Lower leg skin (tissue), 3 donors: ENCODE data around the gene LYG2.

Experiments
- CTCF ChIP-seq, 3 donors: fragments of 450-650 bp; IDR thresholded peaks; one replicate each; pipeline ENCODE4 v1.5.1; 2016; ENCODE audit warnings: antibody characterized with exemption in 3 of 3, mild to moderate bottlenecking in 3 of 3, moderate library complexity in 2 of 3
- POLR2A ChIP-seq, 2 donors: fragments of 450-650 bp; IDR thresholded peaks; one replicate each; pipeline ENCODE4 v1.6.1; 2016 to 2017; ENCODE audit warnings: antibody characterized with exemption in 2 of 2, mild to moderate bottlenecking in 1 of 2, moderate library complexity in 1 of 2

DNA sequence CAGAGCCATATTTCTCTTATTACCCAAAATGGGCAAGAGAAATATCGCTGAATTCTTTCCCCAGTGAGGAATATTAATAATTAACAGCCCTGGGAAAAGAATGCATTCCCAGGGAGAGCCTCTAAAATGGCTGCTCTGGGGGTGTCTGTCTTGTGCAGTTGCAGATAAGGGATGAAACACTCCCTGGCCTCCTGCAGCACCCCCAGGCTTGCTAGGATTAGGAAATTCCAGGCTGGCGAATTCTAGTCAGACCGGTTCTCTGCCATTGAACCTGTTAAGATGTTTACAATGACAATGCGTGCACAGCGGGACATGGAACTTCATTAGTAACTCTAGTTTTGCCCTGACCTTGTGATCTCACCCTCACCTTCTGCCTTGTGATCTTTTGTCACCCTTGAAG is 50.0 kb downstream of the LYG2 start:
- TF ChIP-seq CTCF (IDR thresholded peaks at IDR 0.05) (no peak), POLR2A (IDR thresholded peaks at IDR 0.05) (no peak)
